ENCODE data around the gene GP1BA.
A peak's percentile ranks its signal among the peaks of the same experiment; 100 is the strongest.

The GP1BA gene

DNA sequence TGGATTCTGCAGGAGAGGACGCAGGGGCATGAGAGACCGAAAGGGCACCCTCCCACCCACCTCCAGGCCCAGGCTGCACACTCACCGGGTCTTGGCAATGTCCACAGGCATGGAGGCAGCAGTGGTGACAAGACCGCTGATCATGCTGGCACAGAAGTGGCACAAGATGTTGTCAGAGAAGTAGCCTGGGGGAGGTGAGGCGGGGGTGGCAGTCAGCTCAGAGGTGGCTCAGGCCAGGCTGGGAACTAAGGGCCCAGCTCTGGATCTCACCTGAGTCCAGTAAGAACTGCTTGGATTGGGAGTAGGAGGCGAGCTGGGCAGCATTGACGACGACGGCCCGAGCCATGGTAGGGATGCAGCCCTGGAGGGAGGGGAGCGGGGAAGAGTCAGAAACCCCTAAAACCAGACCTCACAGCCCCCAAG, 6.0 kb downstream of the GP1BA start:
- no peak for DNase-seq (ENCODE audit: extremely low read depth, insufficient read length)
- Histone ChIP-seq H3K27me3 (replicated peaks; ENCODE audit: control insufficient read depth, insufficient read depth, low read length) (no peaks in the 10 kb centered on the region), H3K36me3 (ENCODE audit: control insufficient read depth, insufficient read depth, low read length) (peaks cover 21% of the 10 kb centered on the region), H3K4me3 (replicated peaks; ENCODE audit: low read depth, low read length) (no peak overlapping the region)
- TF ChIP-seq CTCF (IDR thresholded peaks at IDR 0.05; ENCODE audit: insufficient read depth, low read length, poor library complexity, severe bottlenecking): no peak

GRCh38 chr17:4938688-4939545, 6.8 kb downstream of the GP1BA start:
- H3K27me3 ChIP-seq (replicated peaks; ENCODE audit: control insufficient read depth, insufficient read depth, low read length): no peaks in the 10 kb centered on the region
- DNase-seq (ENCODE audit: extremely low read depth, insufficient read length): peak; percentile 42

GRCh38 chr17:4939546-4939795, 7.4 kb downstream of the GP1BA start:
- H3K27me3 ChIP-seq (replicated peaks; ENCODE audit: control insufficient read depth, insufficient read depth, low read length): no peaks in the 10 kb centered on the region
- H3K4me3 ChIP-seq (replicated peaks; ENCODE audit: low read depth, low read length): peak overlapping the region; percentile 89
- no peak for TF ChIP-seq CTCF (IDR thresholded peaks at IDR 0.05; ENCODE audit: insufficient read depth, low read length, poor library complexity, severe bottlenecking)
- no peak for DNase-seq (ENCODE audit: extremely low read depth, insufficient read length)
- peaks cover 22% of the 10 kb centered on the region for H3K36me3 ChIP-seq (ENCODE audit: control insufficient read depth, insufficient read depth, low read length)

More at GRCh38 chr17:4938688-4939545, 6.8 kb downstream of the GP1BA start:
- no peak for TF ChIP-seq CTCF (IDR thresholded peaks at IDR 0.05; ENCODE audit: insufficient read depth, low read length, poor library complexity, severe bottlenecking)
- Histone ChIP-seq H3K4me3 (replicated peaks; ENCODE audit: low read depth, low read length) (peak overlapping the region; percentile 89), H3K36me3 (ENCODE audit: control insufficient read depth, insufficient read depth, low read length) (peaks cover 21% of the 10 kb centered on the region)

GRCh38 chr17:4939796-4940554, 7.9 kb downstream of the GP1BA start, which contains the start of the genes RNF167 and SLC25A11:
RNF167 (plus strand) TSS chr17:4940268; CDS start chr17:4940910, 642 bp downstream.
SLC25A11 (minus strand) TSS chr17:4940046; CDS start chr17:4939910, 136 bp downstream.
- Histone ChIP-seq H3K36me3 (ENCODE audit: control insufficient read depth, insufficient read depth, low read length) (peaks cover 26% of the 10 kb centered on the region), H3K4me3 (replicated peaks; ENCODE audit: low read depth, low read length) (peak within 1 kb of the TSS; percentile 89), H3K27me3 (replicated peaks; ENCODE audit: control insufficient read depth, insufficient read depth, low read length) (no peaks in the 10 kb centered on the region)
- peak; percentile 100 for DNase-seq (ENCODE audit: extremely low read depth, insufficient read length)
- TF ChIP-seq CTCF (IDR thresholded peaks at IDR 0.05; ENCODE audit: insufficient read depth, low read length, poor library complexity, severe bottlenecking): no peak

- peak overlapping the region; percentile 89 for H3K4me3 ChIP-seq (replicated peaks; ENCODE audit: low read depth, low read length)
- no peaks in the 10 kb centered on the region for H3K27me3 ChIP-seq (replicated peaks; ENCODE audit: control insufficient read depth, insufficient read depth, low read length)
- TF ChIP-seq CTCF (IDR thresholded peaks at IDR 0.05; ENCODE audit: insufficient read depth, low read length, poor library complexity, severe bottlenecking): no peak
- DNase-seq (ENCODE audit: extremely low read depth, insufficient read length): peak; percentile 66
- peaks cover 28% of the 10 kb centered on the region for H3K36me3 ChIP-seq (ENCODE audit: control insufficient read depth, insufficient read depth, low read length)
Measured at GRCh38 chr17:4940555-4941318, 8.7 kb downstream of the GP1BA start.

Data from GM06990 (cell line).